ENCODE measurements around the gene ITFG2.

DNA sequence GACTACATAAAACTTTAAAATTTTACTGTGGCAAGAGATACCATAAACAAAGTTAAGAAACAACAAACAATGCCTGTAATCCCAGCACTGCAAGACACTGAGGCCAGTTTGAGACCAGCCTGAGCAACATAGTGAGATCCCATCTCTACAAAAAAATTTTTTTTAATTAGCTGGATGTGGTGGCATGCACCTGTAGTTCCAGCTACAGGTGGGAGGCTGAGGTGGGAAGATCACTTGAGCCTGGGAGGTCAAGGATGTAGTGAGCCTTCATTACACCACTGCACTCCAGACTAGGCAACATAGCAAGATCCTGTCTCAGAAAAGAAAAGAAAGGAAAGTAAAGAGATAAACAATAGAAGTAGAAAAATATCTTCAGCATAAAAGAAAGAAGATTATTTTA is 47.7 kb downstream of the ITFG2 start:
- no peak for TF ChIP-seq POLR2A (IDR thresholded peaks at IDR 0.05)
- TF ChIP-seq, protein P1, sequence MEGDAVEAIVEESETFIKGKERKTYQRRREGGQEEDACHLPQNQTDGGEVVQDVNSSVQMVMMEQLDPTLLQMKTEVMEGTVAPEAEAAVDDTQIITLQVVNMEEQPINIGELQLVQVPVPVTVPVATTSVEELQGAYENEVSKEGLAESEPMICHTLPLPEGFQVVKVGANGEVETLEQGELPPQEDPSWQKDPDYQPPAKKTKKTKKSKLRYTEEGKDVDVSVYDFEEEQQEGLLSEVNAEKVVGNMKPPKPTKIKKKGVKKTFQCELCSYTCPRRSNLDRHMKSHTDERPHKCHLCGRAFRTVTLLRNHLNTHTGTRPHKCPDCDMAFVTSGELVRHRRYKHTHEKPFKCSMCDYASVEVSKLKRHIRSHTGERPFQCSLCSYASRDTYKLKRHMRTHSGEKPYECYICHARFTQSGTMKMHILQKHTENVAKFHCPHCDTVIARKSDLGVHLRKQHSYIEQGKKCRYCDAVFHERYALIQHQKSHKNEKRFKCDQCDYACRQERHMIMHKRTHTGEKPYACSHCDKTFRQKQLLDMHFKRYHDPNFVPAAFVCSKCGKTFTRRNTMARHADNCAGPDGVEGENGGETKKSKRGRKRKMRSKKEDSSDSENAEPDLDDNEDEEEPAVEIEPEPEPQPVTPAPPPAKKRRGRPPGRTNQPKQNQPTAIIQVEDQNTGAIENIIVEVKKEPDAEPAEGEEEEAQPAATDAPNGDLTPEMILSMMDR (IDR thresholded peaks at IDR 0.05) = no peak

All from lower leg skin (tissue), 3 donors.